Stomach (tissue), 4 donors: Measurements from ENCODE around the gene SEZ6L2.

ENCODE experiments used
- CTCF ChIP-seq, 7 experiments: fragments of 450-650 bp in 4 of 7; fragments of 200-600 bp in 3 of 7; sonication (generic) in 3 of 7; IDR thresholded peaks; one replicate each; pipeline ENCODE4 v1.5.1; 2016 to 2019; ENCODE audit warnings: antibody characterized with exemption in 7 of 7, control low read depth in 2 of 7, mild to moderate bottlenecking in 1 of 7
- EP300 ChIP-seq: sonication (generic); formaldehyde crosslinking; IDR thresholded peaks from one replicate; pipeline ENCODE4 v1.6.1; 2017; ENCODE audit warnings: antibody characterized with exemption
- POLR2A ChIP-seq, 4 donors: fragments of 450-650 bp; IDR thresholded peaks; one replicate each; pipeline ENCODE4 v1.6.1; 2016; ENCODE audit warnings: antibody characterized with exemption in 4 of 4, control low read depth in 2 of 4, mild to moderate bottlenecking in 1 of 4, moderate library complexity in 1 of 4

GRCh38 chr16:29900888-29901606 is 1.7 kb upstream of the SEZ6L2 start:
- TF ChIP-seq CTCF (IDR thresholded peaks at IDR 0.05) (no peak), EP300 (no peak), POLR2A (IDR thresholded peaks at IDR 0.05) (no peak)
